Sigmoid colon (tissue), 7 donors: ENCODE results near the gene LCN2. TPM values are rescaled to one million over a fixed set of nuclear protein-coding genes. Genes with fewer than 3 reads are reported as not detected.
A peak's percentile ranks its signal among the peaks of the same experiment; 100 is the strongest.

Experiments
- DNase-seq: peaks from one replicate; pipeline ENCODE4 v3.0.0-alpha.2; 2019
- H3K27ac ChIP-seq, 4 donors: fragments of 200-600 bp; sonication (generic); one replicate each; pipeline ENCODE4 v1.5.1; 2016 to 2019; ENCODE audit warnings: mild to moderate bottlenecking in 1 of 4
- H3K27me3 ChIP-seq, 3 donors: fragments of 200-600 bp; sonication (generic); one replicate each; pipeline ENCODE4 v1.5.1; 2019; ENCODE audit warnings: mild to moderate bottlenecking in 1 of 3
- H3K36me3 ChIP-seq, 4 donors: fragments of 200-600 bp; sonication (generic); one replicate each; pipeline ENCODE4 v1.5.1; 2016 to 2019
- H3K4me1 ChIP-seq, 4 donors: fragments of 200-600 bp; sonication (generic); one replicate each; pipeline ENCODE4 v1.5.1; 2017 to 2019
- H3K4me3 ChIP-seq, 4 donors: fragments of 200-600 bp; sonication (generic); one replicate each; pipeline ENCODE4 v1.5.1; 2017 to 2019; ENCODE audit warnings: mild to moderate bottlenecking in 2 of 4, moderate library complexity in 1 of 4
- H3K9me3 ChIP-seq, 4 donors: fragments of 200-600 bp in 3 of 4; sonication (generic) in 3 of 4; one replicate each; pipeline versions ENCODE4 v1.5.1 to v1.6.1; 2013 to 2019
- EP300 ChIP-seq, 4 donors: sonication (generic); formaldehyde crosslinking; IDR thresholded peaks; one replicate each; pipeline ENCODE4 v1.6.1; 2017; ENCODE audit warnings: antibody characterized with exemption in 4 of 4
- POLR2A ChIP-seq, 2 donors: fragments of 450-650 bp; IDR thresholded peaks; one replicate each; pipeline ENCODE4 v1.6.1; 2016; ENCODE audit warnings: antibody characterized with exemption in 2 of 2, mild to moderate bottlenecking in 2 of 2, moderate library complexity in 2 of 2
- POLR2AphosphoS5 ChIP-seq, 4 donors: sonication (generic); formaldehyde crosslinking; IDR thresholded peaks; one replicate each; pipeline ENCODE4 v1.6.1; 2017; ENCODE audit warnings: antibody characterized with exemption in 4 of 4
- WGBS, 2 donors: extraction: QIAGEN DNeasy Blood & Tissue Kit; methylation state at CpG; one replicate each; pipeline ENCODE4 v1.1.7; 2013; 5-methylcytosine and 5-hydroxymethylcytosine counted together
- intact Hi-C: fragments of 100-400 bp; cut with DNase I; formaldehyde crosslinking; loops from one replicate; pipeline ENCODE4 v1.15.1; 2023
- polyA plus RNA-seq, 3 donors: library from polyadenylated mRNA; stranded (reverse); fragments of 200-250 nt; gene quantifications; one replicate each; pipeline ENCODE4 v1.2.3, GENCODE V29; 2013
- total RNA-seq, 4 donors: library from RNA; depleted of rRNA; stranded (reverse); fragments of >200 nt; gene quantifications; one replicate each; pipeline ENCODE4 v1.1.0, GENCODE V29; 2016
- TF ChIP-seq, protein P1 (sequence below), 4 experiments: fragments of 450-650 bp in 3 of 4; fragments of 200-600 bp in 1 of 4; IDR thresholded peaks; one replicate each; pipeline ENCODE4 v1.5.1; 2016 to 2019; ENCODE audit warnings: antibody characterized with exemption in 4 of 4, mild to moderate bottlenecking in 3 of 4, moderate library complexity in 2 of 4
- donor health status: healthy with polysubstance abuse.
- donor health status: Bipolar disorder and iron deficiency.
- donor health status: healthy.

LCN2 gene
- total and polyA plus RNA-seq, 7 donors, result 9.6 to 1,818 (median 79.8) TPM; not detected in 4

DNA sequence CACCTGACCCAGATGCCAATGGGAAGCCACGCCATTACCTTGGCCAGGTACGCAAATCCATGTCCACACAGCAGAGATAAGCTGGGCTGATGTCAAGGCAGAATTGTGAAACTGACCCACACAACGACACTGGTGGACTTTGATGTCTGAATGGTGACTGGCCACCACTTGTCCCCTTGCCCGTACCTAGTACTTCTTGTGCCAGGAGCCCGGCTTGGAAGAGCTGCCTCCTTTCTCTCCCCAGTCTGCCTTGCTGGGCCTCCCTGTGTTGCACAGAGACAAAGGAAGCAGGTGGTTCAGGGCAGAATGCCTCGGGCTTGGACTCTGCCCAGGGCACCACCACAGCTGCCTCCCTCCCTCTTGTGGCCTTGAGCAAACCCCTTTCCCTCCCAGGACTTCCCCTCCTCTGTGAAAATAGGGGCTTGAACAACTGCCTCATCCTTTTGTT, 45.1 kb upstream of the LCN2 start:
- intact Hi-C loops, result no loop called here
- H3K9me3 ChIP-seq, result no peaks in the 10 kb centered on the region
- H3K27me3 ChIP-seq, result no peaks in the 10 kb centered on the region
- 19 to 60% methylated on average over 6 of the region's 6 CpGs for WGBS, 2 donors
- H3K4me1 ChIP-seq, result peaks cover 0 to 27% (median 22%) of the 10 kb centered on the region in 4 donors
- DNase-seq, result no peak
- no peak for TF ChIP-seq POLR2AphosphoS5 (IDR thresholded peaks at IDR 0.05)
- TF ChIP-seq, protein P1, sequence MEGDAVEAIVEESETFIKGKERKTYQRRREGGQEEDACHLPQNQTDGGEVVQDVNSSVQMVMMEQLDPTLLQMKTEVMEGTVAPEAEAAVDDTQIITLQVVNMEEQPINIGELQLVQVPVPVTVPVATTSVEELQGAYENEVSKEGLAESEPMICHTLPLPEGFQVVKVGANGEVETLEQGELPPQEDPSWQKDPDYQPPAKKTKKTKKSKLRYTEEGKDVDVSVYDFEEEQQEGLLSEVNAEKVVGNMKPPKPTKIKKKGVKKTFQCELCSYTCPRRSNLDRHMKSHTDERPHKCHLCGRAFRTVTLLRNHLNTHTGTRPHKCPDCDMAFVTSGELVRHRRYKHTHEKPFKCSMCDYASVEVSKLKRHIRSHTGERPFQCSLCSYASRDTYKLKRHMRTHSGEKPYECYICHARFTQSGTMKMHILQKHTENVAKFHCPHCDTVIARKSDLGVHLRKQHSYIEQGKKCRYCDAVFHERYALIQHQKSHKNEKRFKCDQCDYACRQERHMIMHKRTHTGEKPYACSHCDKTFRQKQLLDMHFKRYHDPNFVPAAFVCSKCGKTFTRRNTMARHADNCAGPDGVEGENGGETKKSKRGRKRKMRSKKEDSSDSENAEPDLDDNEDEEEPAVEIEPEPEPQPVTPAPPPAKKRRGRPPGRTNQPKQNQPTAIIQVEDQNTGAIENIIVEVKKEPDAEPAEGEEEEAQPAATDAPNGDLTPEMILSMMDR (IDR thresholded peaks at IDR 0.05), result no peak
- TF ChIP-seq EP300 (IDR thresholded peaks at IDR 0.05), result no peak
- no peak for TF ChIP-seq POLR2A (IDR thresholded peaks at IDR 0.05)
- H3K36me3 ChIP-seq, result peaks cover 41 to 83% (median 62%) of the 10 kb centered on the region in 4 donors
- H3K27ac ChIP-seq, result peak overlapping the region in 1 of 4 donors; percentile 8
- H3K4me3 ChIP-seq, result no peak overlapping the region

DNA sequence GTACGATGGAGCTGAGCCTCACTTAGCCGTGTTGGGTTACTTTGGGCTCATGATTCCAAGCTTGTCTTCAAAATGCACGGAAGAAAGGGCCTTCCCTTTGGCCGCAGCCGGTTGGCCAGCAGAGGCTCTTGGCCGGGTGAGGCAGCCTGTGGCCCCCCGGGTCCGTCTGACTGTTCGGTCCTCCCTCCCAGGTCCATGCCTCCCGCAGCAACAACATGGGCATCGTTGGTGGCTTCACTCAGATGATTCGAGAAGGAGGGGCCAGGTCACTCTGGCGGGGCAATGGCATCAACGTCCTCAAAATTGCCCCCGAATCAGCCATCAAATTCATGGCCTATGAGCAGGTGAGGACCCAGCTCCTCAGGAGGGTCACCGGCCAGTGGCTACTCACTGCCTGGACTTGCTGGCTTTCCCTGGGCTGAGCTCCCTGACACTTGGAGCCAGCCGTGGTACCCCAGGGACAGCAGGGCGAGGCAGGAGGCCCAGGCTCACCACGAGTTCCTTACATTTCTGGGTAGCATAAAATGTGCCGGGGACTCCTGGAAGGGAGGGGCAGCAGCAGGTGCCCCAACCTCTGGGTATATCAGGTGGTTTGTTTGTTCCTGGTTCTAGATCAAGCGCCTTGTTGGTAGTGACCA, 43.6 kb upstream of the LCN2 start:
- TF ChIP-seq, protein P1 (IDR thresholded peaks at IDR 0.05), result no peak
- TF ChIP-seq POLR2A (IDR thresholded peaks at IDR 0.05), result no peak
- TF ChIP-seq EP300 (IDR thresholded peaks at IDR 0.05), result no peak
- TF ChIP-seq POLR2AphosphoS5 (IDR thresholded peaks at IDR 0.05), result no peak
- H3K27me3 ChIP-seq, result no peaks in the 10 kb centered on the region
- no peak overlapping the region for H3K4me3 ChIP-seq
- peaks cover 0 to 12% (median 7%) of the 10 kb centered on the region in 4 donors for H3K4me1 ChIP-seq
- DNase-seq, result no peak
- peaks cover 41 to 85% (median 62%) of the 10 kb centered on the region in 4 donors for H3K36me3 ChIP-seq
- WGBS, 2 donors, result 71 to 89% methylated on average over 21 of the region's 21 CpGs
- intact Hi-C loops, result no loop called here
- H3K27ac ChIP-seq, result no peak overlapping the region
- H3K9me3 ChIP-seq, result no peaks in the 10 kb centered on the region

DNA sequence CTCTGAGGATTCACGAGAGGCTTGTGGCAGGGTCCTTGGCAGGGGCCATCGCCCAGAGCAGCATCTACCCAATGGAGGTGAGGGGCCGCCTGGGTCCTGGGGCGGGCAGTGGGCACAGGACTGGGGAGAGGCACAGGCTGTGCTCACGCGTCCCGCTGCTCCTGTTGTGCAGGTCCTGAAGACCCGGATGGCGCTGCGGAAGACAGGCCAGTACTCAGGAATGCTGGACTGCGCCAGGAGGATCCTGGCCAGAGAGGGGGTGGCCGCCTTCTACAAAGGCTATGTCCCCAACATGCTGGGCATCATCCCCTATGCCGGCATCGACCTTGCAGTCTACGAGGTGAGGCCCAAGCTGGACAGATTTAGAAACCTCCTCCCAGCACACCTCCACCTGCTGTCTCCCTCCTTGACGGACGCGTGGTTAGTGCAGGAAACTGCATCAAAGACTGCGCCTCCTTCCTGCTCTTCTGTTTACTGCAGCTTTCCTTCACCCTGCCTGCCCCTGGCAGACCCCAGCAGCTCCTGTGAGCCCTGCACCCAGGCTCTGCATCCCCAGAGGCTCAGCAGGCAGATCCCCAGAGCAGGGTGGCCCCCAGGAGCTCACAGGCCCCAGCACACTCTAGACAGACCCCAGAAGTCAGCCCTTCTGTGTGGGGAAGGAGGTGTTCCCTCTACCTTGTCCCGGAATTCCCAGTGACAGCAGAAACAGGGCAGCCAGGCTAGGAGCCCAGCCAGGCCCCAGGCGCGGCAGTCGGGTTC, 42.9 kb upstream of the LCN2 start:
- 79 to 87% methylated on average over 23 of the region's 23 CpGs for WGBS, 2 donors
- TF ChIP-seq EP300 (IDR thresholded peaks at IDR 0.05) (no peak), POLR2AphosphoS5 (IDR thresholded peaks at IDR 0.05) (no peak), POLR2A (IDR thresholded peaks at IDR 0.05) (no peak)
- TF ChIP-seq, protein P1 (IDR thresholded peaks at IDR 0.05), result no peak
- intact Hi-C loops, result no loop called here
- Histone ChIP-seq H3K9me3 (no peaks in the 10 kb centered on the region), H3K27ac (no peak overlapping the region), H3K36me3 (peaks cover 41 to 80% (median 60%) of the 10 kb centered on the region in 4 donors), H3K4me1 (peaks cover 0 to 7% (median 1%) of the 10 kb centered on the region in 4 donors), H3K4me3 (no peak overlapping the region), H3K27me3 (no peaks in the 10 kb centered on the region)
- peak; percentile 59 for DNase-seq

DNA sequence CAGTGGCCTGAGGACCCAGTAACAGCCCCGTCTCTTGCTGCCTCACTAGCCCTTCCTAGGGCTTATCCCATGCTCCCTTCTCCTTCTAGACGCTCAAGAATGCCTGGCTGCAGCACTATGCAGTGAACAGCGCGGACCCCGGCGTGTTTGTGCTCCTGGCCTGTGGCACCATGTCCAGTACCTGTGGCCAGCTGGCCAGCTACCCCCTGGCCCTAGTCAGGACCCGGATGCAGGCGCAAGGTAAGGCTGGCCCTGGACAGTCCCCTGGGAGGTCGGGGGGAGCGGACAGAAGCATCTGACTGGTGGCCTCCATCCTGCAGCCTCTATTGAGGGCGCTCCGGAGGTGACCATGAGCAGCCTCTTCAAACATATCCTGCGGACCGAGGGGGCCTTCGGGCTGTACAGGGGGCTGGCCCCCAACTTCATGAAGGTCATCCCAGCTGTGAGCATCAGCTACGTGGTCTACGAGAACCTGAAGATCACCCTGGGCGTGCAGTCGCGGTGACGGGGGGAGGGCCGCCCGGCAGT, 42.2 kb upstream of the LCN2 start:
- peak; percentile 60 for DNase-seq
- intact Hi-C loops, result no loop called here
- 91 to 96% methylated on average over 23 of the region's 23 CpGs for WGBS, 2 donors
- no peak overlapping the region for H3K27ac ChIP-seq
- H3K27me3 ChIP-seq, result no peaks in the 10 kb centered on the region
- H3K9me3 ChIP-seq, result no peaks in the 10 kb centered on the region
- H3K4me1 ChIP-seq, result peaks cover 0 to under 1% (median 0%) of the 10 kb centered on the region in 4 donors
- H3K4me3 ChIP-seq, result no peak overlapping the region
- H3K36me3 ChIP-seq, result peaks cover 41 to 74% (median 54%) of the 10 kb centered on the region in 4 donors
- no peak for TF ChIP-seq POLR2A (IDR thresholded peaks at IDR 0.05)
- no peak for TF ChIP-seq EP300 (IDR thresholded peaks at IDR 0.05)
- no peak for TF ChIP-seq POLR2AphosphoS5 (IDR thresholded peaks at IDR 0.05)
- TF ChIP-seq, protein P1 (IDR thresholded peaks at IDR 0.05), result no peak
